Endothelial cell of umbilical vein (primary cell): ENCODE data around the gene PRAF2.

Experiments
- CTCF ChIP-seq, 2 donors: IDR thresholded peaks; 1 replicate in 1 of 2; 2 replicates in 1 of 2; pipeline ENCODE4 v1.5.1; 2011; ENCODE audit warnings: low read length in 2 of 2, mild to moderate bottlenecking in 2 of 2, moderate library complexity in 2 of 2, control low read depth in 1 of 2, inconsistent platforms in 1 of 2, low read depth in 1 of 2; ENCODE audit not compliant: insufficient read depth in 1 of 2; ENCODE audit errors: extremely low read depth in 1 of 2
- EZH2 ChIP-seq: IDR thresholded peaks from 2 replicates; pipeline ENCODE4 v1.6.1; 2012; ENCODE audit warnings: borderline replicate concordance, low read depth, mild to moderate bottlenecking, moderate library complexity, low read length, inconsistent platforms; ENCODE audit not compliant: severe bottlenecking
- FOS ChIP-seq: IDR thresholded peaks from 2 replicates; pipeline ENCODE4 v1.6.1; 2011; ENCODE audit warnings: mild to moderate bottlenecking, low read length, moderate library complexity, borderline replicate concordance; ENCODE audit not compliant: insufficient read depth
- JUN ChIP-seq: IDR thresholded peaks from 2 replicates; pipeline ENCODE4 v1.6.1; 2011; ENCODE audit warnings: borderline replicate concordance, low read depth; ENCODE audit not compliant: insufficient read length, insufficient read depth
- MAX ChIP-seq: IDR thresholded peaks from 2 replicates; pipeline ENCODE4 v1.6.1; 2011; ENCODE audit not compliant: insufficient read depth, insufficient read length
- MYC ChIP-seq: IDR thresholded peaks from one replicate; pipeline ENCODE4 v1.6.1; 2011; ENCODE audit warnings: mild to moderate bottlenecking, low read depth, low read length
- POLR2A ChIP-seq: IDR thresholded peaks from 2 replicates; pipeline ENCODE4 v1.6.1; 2012; ENCODE audit warnings: low read depth, mild to moderate bottlenecking, control low read depth, low read length
- POLR2AphosphoS5 ChIP-seq: IDR thresholded peaks from 2 replicates; pipeline ENCODE4 v1.6.1; 2012; ENCODE audit warnings: low read depth, mild to moderate bottlenecking, control low read depth, low read length, moderate library complexity; ENCODE audit not compliant: insufficient read depth

GRCh38 chrX:49122499-49122898 is 48.7 kb upstream of the PRAF2 start:
- no peak for TF ChIP-seq MYC
- no peak for TF ChIP-seq CTCF (IDR thresholded peaks at IDR 0.05; ENCODE audit: extremely low read depth in 1 of 2, insufficient read depth in 1 of 2, low read depth in 1 of 2, low read length in 2 of 2)
- no peak for TF ChIP-seq EZH2
- no peak for TF ChIP-seq MAX
- no peak for TF ChIP-seq POLR2A
- TF ChIP-seq POLR2AphosphoS5, result no peak
- no peak for TF ChIP-seq JUN
- no peak for TF ChIP-seq FOS
